ENCODE results near the gene CLDN19. TPM values are rescaled to one million over a fixed set of nuclear protein-coding genes. Genes with fewer than 3 reads are reported as not detected.

Gene CLDN19
- total and polyA plus RNA-seq, 9 of the 15 experiments (the other 6 are each of a cell fraction or from before 2014, with no cell fraction given), result not detected

DNA sequence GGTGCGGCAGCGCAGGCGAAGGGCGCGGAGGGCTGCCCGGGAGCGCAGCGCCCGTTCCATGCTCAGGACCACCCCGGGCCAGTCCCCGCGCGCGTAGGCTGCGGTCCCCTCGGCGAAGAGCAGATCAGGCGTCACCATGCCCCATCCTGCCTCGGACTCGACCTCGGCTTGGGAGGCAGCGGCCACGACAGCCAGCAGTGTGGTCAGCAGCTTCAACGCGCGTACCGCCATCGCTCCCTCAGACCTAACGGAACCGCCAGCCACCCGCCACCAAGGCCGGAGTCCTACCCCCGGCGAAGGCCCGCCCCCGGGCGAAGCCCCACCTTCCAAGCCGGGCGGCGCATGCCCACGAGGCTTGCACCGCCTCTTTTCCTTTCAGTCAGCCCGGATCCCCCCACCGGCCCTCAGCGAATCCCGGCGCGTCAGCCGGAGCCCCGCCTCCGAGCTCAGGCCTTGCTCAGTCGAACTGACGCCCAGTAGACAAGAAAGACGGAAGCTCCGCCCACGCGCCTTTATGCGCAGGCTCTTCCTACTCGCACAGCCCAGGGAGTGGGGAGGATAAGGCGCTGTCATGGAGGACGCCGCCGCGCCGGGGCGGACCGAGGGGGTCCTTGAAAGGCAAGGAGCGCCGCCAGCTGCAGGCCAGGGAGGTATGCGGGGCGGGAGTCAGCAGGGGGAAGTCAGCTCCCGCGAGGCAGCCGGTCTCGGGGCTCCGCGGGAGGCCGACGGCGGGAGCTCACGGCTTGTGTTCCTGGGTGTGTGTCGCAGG lies 26.9 kb upstream of the CLDN19 start, which contains the start of the genes C1orf50 and P3H1 (continued):
- TF ChIP-seq, protein P1, sequence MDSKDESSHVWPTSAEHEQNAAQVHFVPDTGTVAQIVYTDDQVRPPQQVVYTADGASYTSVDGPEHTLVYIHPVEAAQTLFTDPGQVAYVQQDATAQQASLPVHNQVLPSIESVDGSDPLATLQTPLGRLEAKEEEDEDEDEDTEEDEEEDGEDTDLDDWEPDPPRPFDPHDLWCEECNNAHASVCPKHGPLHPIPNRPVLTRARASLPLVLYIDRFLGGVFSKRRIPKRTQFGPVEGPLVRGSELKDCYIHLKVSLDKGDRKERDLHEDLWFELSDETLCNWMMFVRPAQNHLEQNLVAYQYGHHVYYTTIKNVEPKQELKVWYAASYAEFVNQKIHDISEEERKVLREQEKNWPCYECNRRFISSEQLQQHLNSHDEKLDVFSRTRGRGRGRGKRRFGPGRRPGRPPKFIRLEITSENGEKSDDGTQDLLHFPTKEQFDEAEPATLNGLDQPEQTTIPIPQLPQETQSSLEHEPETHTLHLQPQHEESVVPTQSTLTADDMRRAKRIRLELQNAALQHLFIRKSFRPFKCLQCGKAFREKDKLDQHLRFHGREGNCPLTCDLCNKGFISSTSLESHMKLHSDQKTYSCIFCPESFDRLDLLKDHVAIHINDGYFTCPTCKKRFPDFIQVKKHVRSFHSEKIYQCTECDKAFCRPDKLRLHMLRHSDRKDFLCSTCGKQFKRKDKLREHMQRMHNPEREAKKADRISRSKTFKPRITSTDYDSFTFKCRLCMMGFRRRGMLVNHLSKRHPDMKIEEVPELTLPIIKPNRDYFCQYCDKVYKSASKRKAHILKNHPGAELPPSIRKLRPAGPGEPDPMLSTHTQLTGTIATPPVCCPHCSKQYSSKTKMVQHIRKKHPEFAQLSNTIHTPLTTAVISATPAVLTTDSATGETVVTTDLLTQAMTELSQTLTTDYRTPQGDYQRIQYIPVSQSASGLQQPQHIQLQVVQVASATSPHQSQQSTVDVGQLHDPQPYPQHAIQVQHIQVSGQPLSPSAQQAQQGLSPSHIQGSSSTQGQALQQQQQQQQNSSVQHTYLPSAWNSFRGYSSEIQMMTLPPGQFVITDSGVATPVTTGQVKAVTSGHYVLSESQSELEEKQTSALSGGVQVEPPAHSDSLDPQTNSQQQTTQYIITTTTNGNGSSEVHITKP (IDR thresholded peaks at IDR 0.05; ENCODE audit: partially characterized antibody), result peak; percentile 34
- TF ChIP-seq TARDBP (IDR thresholded peaks at IDR 0.05) (peak; percentile 71; the same call in 1 of the 2 replicates), BRCA1 (IDR thresholded peaks at IDR 0.05) (no peak), BRCA1 (CRISPR knock-in tag; IDR thresholded peaks at IDR 0.05) (no peak), SOX6 (IDR thresholded peaks at IDR 0.05) (0 out of 2 replicates have a peak, but pooled peaks have one; percentile 27), MCM5 (IDR thresholded peaks at IDR 0.05; ENCODE audit: low read depth) (no peak), RBM39 (optimal IDR thresholded peaks at IDR 0.05; ENCODE audit: low read depth, low read length) (no peak), PRPF4 (IDR thresholded peaks at IDR 0.05; ENCODE audit: insufficient read depth, low read depth, low read length, poor library complexity, severe bottlenecking) (peak; percentile 14), SIN3B (IDR thresholded peaks at IDR 0.05; ENCODE audit: low read depth) (peak; percentile 81), ARID2 (IDR thresholded peaks at IDR 0.05) (peak; percentile 13; the same call in 1 of the 2 replicates), ZNF253 (CRISPR knock-in tag; conservative IDR thresholded peaks at IDR 0.05) (no peak), MAZ (CRISPR knock-in tag; conservative IDR thresholded peaks at IDR 0.05 in 1 of 2, IDR thresholded peaks at IDR 0.05 in 1 of 2) (peak; percentile 63 to 84), FOXM1 (IDR thresholded peaks at IDR 0.05; ENCODE audit: low read depth) (no peak), FOXM1 (CRISPR knock-in tag; IDR thresholded peaks at IDR 0.05; ENCODE audit: low read depth) (0 out of 2 replicates have a peak, but pooled peaks have one; percentile 83), ZNF444 (CRISPR knock-in tag; IDR thresholded peaks at IDR 0.05) (no peak), NFRKB (IDR thresholded peaks at IDR 0.05; ENCODE audit: low read depth) (peak; percentile 74), ILF3 (IDR thresholded peaks at IDR 0.05; ENCODE audit: borderline replicate concordance) (no peak)
- TF ChIP-seq, protein P2, sequence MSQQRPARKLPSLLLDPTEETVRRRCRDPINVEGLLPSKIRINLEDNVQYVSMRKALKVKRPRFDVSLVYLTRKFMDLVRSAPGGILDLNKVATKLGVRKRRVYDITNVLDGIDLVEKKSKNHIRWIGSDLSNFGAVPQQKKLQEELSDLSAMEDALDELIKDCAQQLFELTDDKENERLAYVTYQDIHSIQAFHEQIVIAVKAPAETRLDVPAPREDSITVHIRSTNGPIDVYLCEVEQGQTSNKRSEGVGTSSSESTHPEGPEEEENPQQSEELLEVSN (IDR thresholded peaks at IDR 0.05; ENCODE audit: borderline replicate concordance in 1 of 2, extremely low read depth in 1 of 2, insufficient read depth in 1 of 2, insufficient read length in 1 of 2, low read depth in 1 of 2, low read length in 1 of 2, poor library complexity in 1 of 2, severe bottlenecking in 1 of 2), result peak in 1 of 2 experiments; percentile 56
- TF ChIP-seq, protein P3, sequence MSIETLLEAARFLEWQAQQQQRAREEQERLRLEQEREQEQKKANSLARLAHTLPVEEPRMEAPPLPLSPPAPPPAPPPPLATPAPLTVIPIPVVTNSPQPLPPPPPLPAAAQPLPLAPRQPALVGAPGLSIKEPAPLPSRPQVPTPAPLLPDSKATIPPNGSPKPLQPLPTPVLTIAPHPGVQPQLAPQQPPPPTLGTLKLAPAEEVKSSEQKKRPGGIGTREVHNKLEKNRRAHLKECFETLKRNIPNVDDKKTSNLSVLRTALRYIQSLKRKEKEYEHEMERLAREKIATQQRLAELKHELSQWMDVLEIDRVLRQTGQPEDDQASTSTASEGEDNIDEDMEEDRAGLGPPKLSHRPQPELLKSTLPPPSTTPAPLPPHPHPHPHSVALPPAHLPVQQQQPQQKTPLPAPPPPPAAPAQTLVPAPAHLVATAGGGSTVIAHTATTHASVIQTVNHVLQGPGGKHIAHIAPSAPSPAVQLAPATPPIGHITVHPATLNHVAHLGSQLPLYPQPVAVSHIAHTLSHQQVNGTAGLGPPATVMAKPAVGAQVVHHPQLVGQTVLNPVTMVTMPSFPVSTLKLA (conservative IDR thresholded peaks at IDR 0.05), result peak; percentile 74 to 86
- TF ChIP-seq, protein P4, sequence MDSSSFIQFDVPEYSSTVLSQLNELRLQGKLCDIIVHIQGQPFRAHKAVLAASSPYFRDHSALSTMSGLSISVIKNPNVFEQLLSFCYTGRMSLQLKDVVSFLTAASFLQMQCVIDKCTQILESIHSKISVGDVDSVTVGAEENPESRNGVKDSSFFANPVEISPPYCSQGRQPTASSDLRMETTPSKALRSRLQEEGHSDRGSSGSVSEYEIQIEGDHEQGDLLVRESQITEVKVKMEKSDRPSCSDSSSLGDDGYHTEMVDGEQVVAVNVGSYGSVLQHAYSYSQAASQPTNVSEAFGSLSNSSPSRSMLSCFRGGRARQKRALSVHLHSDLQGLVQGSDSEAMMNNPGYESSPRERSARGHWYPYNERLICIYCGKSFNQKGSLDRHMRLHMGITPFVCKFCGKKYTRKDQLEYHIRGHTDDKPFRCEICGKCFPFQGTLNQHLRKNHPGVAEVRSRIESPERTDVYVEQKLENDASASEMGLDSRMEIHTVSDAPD (CRISPR knock-in tag; IDR thresholded peaks at IDR 0.05), result no peak
